ENCODE measurements around the gene GOLGA1. TPM values are rescaled to one million over a fixed set of nuclear protein-coding genes. Genes with fewer than 3 reads are reported as not detected.

The GOLGA1 gene
- total and polyA plus RNA-seq, 2 of the 13 experiments (the other 11 are each of a cell fraction or from before 2014, with no cell fraction given), result 12.7 to 15.9 TPM

GRCh38 chr9:124834591-124834990, 106.3 kb downstream of the GOLGA1 start (continued):
- TF ChIP-seq ARID4A (CRISPR knock-in tag; IDR thresholded peaks at IDR 0.05; ENCODE audit: borderline replicate concordance) (peak; percentile 19; the same call in 1 of the 2 replicates), ZNF180 (CRISPR knock-in tag; IDR thresholded peaks at IDR 0.05; ENCODE audit: borderline replicate concordance, low read depth) (no peak), ZFP36L1 (CRISPR knock-in tag; IDR thresholded peaks at IDR 0.05) (no peak), ZNF160 (CRISPR knock-in tag; IDR thresholded peaks at IDR 0.05) (no peak), ZGPAT (CRISPR knock-in tag; IDR thresholded peaks at IDR 0.05) (no peak), RXRB (CRISPR knock-in tag; IDR thresholded peaks at IDR 0.05; ENCODE audit: borderline replicate concordance) (no peak), ZNF720 (CRISPR knock-in tag; IDR thresholded peaks at IDR 0.05) (no peak)

All from HepG2 (cell line).